H1 (cell line): ENCODE results near the gene SOX6. TPM values are rescaled to one million over a fixed set of nuclear protein-coding genes. Genes with fewer than 3 reads are reported as not detected.

ENCODE experiments used
- CTCF ChIA-PET: fragments of 300-600 bp; sonication (Branson Sonifier 250); formaldehyde crosslinking; loops from one replicate; lab custom pipeline; 2021; ENCODE audit not compliant: partially characterized antibody; lab: Charles Lee
- POLR2A ChIA-PET: fragments of 300-600 bp; sonication (Branson Sonifier 250); formaldehyde crosslinking; loops from one replicate; lab custom pipeline; 2021; ENCODE audit warnings: inconsistent platforms; ENCODE audit not compliant: partially characterized antibody; lab: Charles Lee
- DNase-seq, 2 experiments: peaks; one replicate each; pipeline versions ENCODE4 v3.0.0 to v3.0.0-alpha.2; 2010 to 2022; ENCODE audit warnings: low spot score in 2 of 2, low read depth in 1 of 2, mixed read lengths in 1 of 2
- FAIRE-seq: peaks from 2 replicates; lab custom pipeline; 2011; peaks lifted over from hg19 to GRCh38; lab: Jason Lieb, UNC
- H2AFZ ChIP-seq: 2 replicates; pipeline ENCODE4 v1.8.1; 2012; ENCODE audit warnings: low read length, inconsistent platforms
- H2AK5ac ChIP-seq: 2 replicates; pipeline ENCODE4 v1.6.1; 2013; ENCODE audit warnings: low read depth, low read length
- H2BK120ac ChIP-seq: replicated peaks from 2 replicates; pipeline ENCODE3; 2013; ENCODE audit warnings: low read depth, low read length, inconsistent platforms
- H2BK12ac ChIP-seq: 2 replicates; pipeline ENCODE4 v1.6.1; 2013; ENCODE audit warnings: low read depth, low read length
- H2BK15ac ChIP-seq: 2 replicates; pipeline ENCODE4 v1.6.1; 2013; ENCODE audit warnings: low read length
- H2BK20ac ChIP-seq: 2 replicates; pipeline ENCODE4 v1.6.1; 2013; ENCODE audit warnings: low read length
- H2BK5ac ChIP-seq: 2 replicates; pipeline ENCODE4 v1.6.1; 2013; ENCODE audit warnings: low read depth, low read length
- H3K14ac ChIP-seq: 2 replicates; pipeline ENCODE4 v1.6.1; 2013; ENCODE audit warnings: inconsistent platforms; ENCODE audit not compliant: insufficient read length
- H3K18ac ChIP-seq: 2 replicates; pipeline ENCODE4 v1.6.1; 2013; ENCODE audit warnings: low read length; ENCODE audit errors: extremely low read depth
- H3K23ac ChIP-seq: 2 replicates; pipeline ENCODE4 v1.6.1; 2013; ENCODE audit warnings: inconsistent platforms; ENCODE audit not compliant: insufficient read length
- H3K23me2 ChIP-seq: 2 replicates; pipeline ENCODE4 v1.6.1; 2013; ENCODE audit warnings: low read depth, low read length
- H3K27ac ChIP-seq: 2 replicates; pipeline ENCODE4 v1.6.1; 2011; ENCODE audit warnings: low read depth, low read length, inconsistent platforms
- H3K27me3 ChIP-seq, 4 experiments: replicated peaks in 1 of 4; 1 replicate in 1 of 4; 2 replicates in 3 of 4; pipeline versions ENCODE4 v1.6.1 to v1.8.1; 2011 to 2013; ENCODE audit warnings: low read length in 3 of 4, mild to moderate bottlenecking in 3 of 4, inconsistent platforms in 2 of 4, mixed read lengths in 2 of 4, moderate library complexity in 1 of 4; ENCODE audit not compliant: control insufficient read depth in 3 of 4, insufficient read depth in 3 of 4; ENCODE audit errors: extremely low read depth in 1 of 4
- H3K36me3 ChIP-seq, 4 experiments: 2 replicates each; pipeline versions ENCODE4 v1.6.1 to v1.8.1; 2011 to 2013; ENCODE audit warnings: mild to moderate bottlenecking in 4 of 4, low read length in 3 of 4, moderate library complexity in 2 of 4, control low read depth in 1 of 4, inconsistent platforms in 1 of 4; ENCODE audit not compliant: insufficient read depth in 4 of 4, control insufficient read depth in 2 of 4
- H3K4ac ChIP-seq: replicated peaks from 2 replicates; pipeline ENCODE3; 2013; ENCODE audit warnings: low read length, low read depth, mixed read lengths, inconsistent platforms; ENCODE audit not compliant: insufficient read length
- H3K4me1 ChIP-seq, 4 experiments: replicated peaks in 1 of 4; 1 replicate in 1 of 4; 2 replicates in 3 of 4; pipeline versions ENCODE4 v1.6.1 to v1.8.1; 2011 to 2013; ENCODE audit warnings: low read length in 3 of 4, inconsistent platforms in 2 of 4, mixed read lengths in 1 of 4; ENCODE audit not compliant: insufficient read depth in 4 of 4, control insufficient read depth in 3 of 4
- H3K4me2 ChIP-seq, 2 experiments: 2 replicates each; pipeline versions ENCODE4 v1.6.1 to v1.8.1; 2011 to 2013; ENCODE audit warnings: low read depth in 2 of 2, low read length in 2 of 2, control low read depth in 1 of 2, inconsistent platforms in 1 of 2, mild to moderate bottlenecking in 1 of 2; ENCODE audit not compliant: insufficient read depth in 1 of 2
- H3K4me3 ChIP-seq, 4 experiments: fragments of 200-600, 300-600 bp in 1 of 4; sonication (generic), shearing (Covaris generic), sonication (Bioruptor Twin) in 1 of 4; 2 replicates each; pipeline versions ENCODE4 v1.5.1 to v1.8.1; 2011 to 2016; ENCODE audit warnings: low read length in 4 of 4, low read depth in 3 of 4, control low read depth in 2 of 4, inconsistent platforms in 2 of 4, mild to moderate bottlenecking in 2 of 4, mixed read lengths in 1 of 4, moderate library complexity in 1 of 4; ENCODE audit not compliant: insufficient read depth in 2 of 4; ENCODE audit errors: extremely low read depth in 1 of 4
- H3K56ac ChIP-seq: replicated peaks from 2 replicates; pipeline ENCODE3; 2013; ENCODE audit warnings: low read depth, mild to moderate bottlenecking, mixed read lengths, low read length, inconsistent platforms; ENCODE audit not compliant: insufficient read length
- H3K79me1 ChIP-seq: 2 replicates; pipeline ENCODE4 v1.6.1; 2013; ENCODE audit warnings: low read depth, low read length, control low read depth
- H3K79me2 ChIP-seq, 2 experiments: 2 replicates each; pipeline versions ENCODE4 v1.6.1 to v1.8.1; 2012 to 2013; ENCODE audit warnings: low read length in 2 of 2, mild to moderate bottlenecking in 2 of 2, inconsistent platforms in 1 of 2; ENCODE audit not compliant: insufficient read depth in 2 of 2, control insufficient read depth in 1 of 2
- H3K9ac ChIP-seq, 4 experiments: replicated peaks in 1 of 4; 1 replicate in 1 of 4; 2 replicates in 3 of 4; pipeline versions ENCODE4 v1.6.1 to v1.8.1; 2011 to 2013; ENCODE audit warnings: low read depth in 3 of 4, low read length in 3 of 4, control low read depth in 2 of 4, mild to moderate bottlenecking in 2 of 4, moderate library complexity in 2 of 4, inconsistent platforms in 1 of 4; ENCODE audit errors: extremely low read depth in 1 of 4
- H3K9me3 ChIP-seq, 2 experiments: 2 replicates each; pipeline versions ENCODE4 v1.6.1 to v1.8.1; 2012 to 2013; ENCODE audit warnings: mild to moderate bottlenecking in 2 of 2, moderate library complexity in 2 of 2, control low read depth in 1 of 2, inconsistent platforms in 1 of 2, low read depth in 1 of 2, low read length in 1 of 2, mixed read lengths in 1 of 2; ENCODE audit not compliant: insufficient read depth in 2 of 2
- H4K20me1 ChIP-seq, 2 experiments: replicated peaks in 1 of 2; 2 replicates each; pipeline versions ENCODE3 to v1.8.1; 2011 to 2013; ENCODE audit warnings: inconsistent platforms in 2 of 2, low read length in 2 of 2, mild to moderate bottlenecking in 1 of 2; ENCODE audit not compliant: insufficient read depth in 2 of 2, control insufficient read depth in 1 of 2
- H4K5ac ChIP-seq: 2 replicates; pipeline ENCODE4 v1.6.1; 2013; ENCODE audit warnings: low read length, low read depth, mixed read lengths, inconsistent platforms; ENCODE audit not compliant: insufficient read length
- H4K8ac ChIP-seq: 2 replicates; pipeline ENCODE4 v1.8.0; 2013; ENCODE audit warnings: mild to moderate bottlenecking, moderate library complexity, low read length, inconsistent platforms; ENCODE audit not compliant: insufficient read depth; ENCODE audit errors: extremely low read depth
- H4K91ac ChIP-seq: replicated peaks from 2 replicates; pipeline ENCODE3; 2013; ENCODE audit warnings: low read length, mixed read lengths, inconsistent platforms; ENCODE audit not compliant: insufficient read length
- ASH2L ChIP-seq: fragments of 200-600, 300-600 bp; sonication (generic); IDR thresholded peaks from one replicate; pipeline ENCODE4 v1.7.1; 2017; ENCODE audit warnings: low read length
- ATF3 ChIP-seq: IDR thresholded peaks from 2 replicates; pipeline ENCODE4 v1.6.1; 2011; ENCODE audit warnings: low read depth, mild to moderate bottlenecking, low read length; ENCODE audit not compliant: insufficient read depth
- CHD1 ChIP-seq: IDR thresholded peaks from 2 replicates; pipeline ENCODE4 v1.6.1; 2012; ENCODE audit warnings: low read depth, low read length, improper control_type of control experiment
- GABPA ChIP-seq: IDR thresholded peaks from 2 replicates; pipeline ENCODE4 v1.6.1; 2011; ENCODE audit warnings: mild to moderate bottlenecking, low read length, moderate library complexity, borderline replicate concordance; ENCODE audit not compliant: insufficient read depth
- KDM5A ChIP-seq: fragments of 200-600 bp; IDR thresholded peaks from 2 replicates; pipeline ENCODE4 v1.7.1; 2012; ENCODE audit warnings: mild to moderate bottlenecking, low read length, inconsistent platforms, mixed read lengths
- MAX ChIP-seq: IDR thresholded peaks from 2 replicates; pipeline ENCODE4 v1.6.1; 2012; ENCODE audit warnings: inconsistent platforms
- POLR2A ChIP-seq, 2 experiments: IDR thresholded peaks; 1 replicate in 1 of 2; 2 replicates in 1 of 2; pipeline ENCODE4 v1.6.1; 2011; ENCODE audit warnings: low read depth in 2 of 2, low read length in 2 of 2, mild to moderate bottlenecking in 2 of 2; ENCODE audit errors: control extremely low read depth in 1 of 2
- RNF2 ChIP-seq: fragments of 200-900, 300-1000 bp; sonication (generic); IDR thresholded peaks from 2 replicates; pipeline ENCODE4 v1.7.1; 2016; ENCODE audit warnings: borderline replicate concordance, low read depth, mild to moderate bottlenecking, antibody characterized with exemption, low read length; ENCODE audit not compliant: poor library complexity, severe bottlenecking; ENCODE audit errors: missing control alignments
- whole genome bisulfite sequencing, 2 experiments: shearing (Covaris generic) in 1 of 2; methylation state at CpG; one replicate each; pipeline versions ENCODE4 v1.1.6 to v1.1.7; 2013 to 2015; ENCODE audit warnings: low lambda C conversion rate in 2 of 2, mixed read lengths in 2 of 2, inconsistent platforms in 1 of 2, low coverage in 1 of 2, missing lambda C conversion rate in 1 of 2; ENCODE audit not compliant: insufficient replicate concordance in 2 of 2, insufficient coverage in 1 of 2, insufficient read length in 1 of 2; ENCODE audit errors: extremely low coverage in 1 of 2, missing lambda C conversion rate in 1 of 2; 5-methylcytosine and 5-hydroxymethylcytosine counted together
- polyA plus RNA-seq, 7 experiments: library from polyadenylated mRNA; depleted of rRNA in 3 of 7; stranded (reverse) in 5 of 7; unstranded in 2 of 7; fragments of >200 nt in 5 of 7; fragments of 200-250 nt in 2 of 7; gene quantifications; 1 replicate in 5 of 7; 2 replicates in 1 of 7; 4 replicates in 1 of 7; pipeline versions ENCODE4 v1.2.1 to v1.2.3, GENCODE V29; 2011 to 2013; ENCODE audit warnings: missing spikeins in 2 of 7, mixed read lengths in 2 of 7
- total RNA-seq: library from RNA; stranded (reverse); fragmentation: NEBNext Ultra II Directional; extraction: Animal tissue kit (Norgen Biotek cat#: 25700); gene quantifications from 2 replicates; pipeline ENCODE4 v1.2.1, GENCODE V29; 2021

SOX6 gene
- total and polyA plus RNA-seq, 2 of the 8 experiments (the other 6 are each of a cell fraction or from before 2014, with no cell fraction given): 0.09 TPM; not detected in 1

GRCh38 chr11:16276251-16276650, 80.1 kb downstream of the SOX6 start:
- Histone ChIP-seq H3K9ac (no peak overlapping the region), H3K79me1 (no peaks in the 10 kb centered on the region), H2BK20ac (no peak overlapping the region), H3K56ac (no peak overlapping the region), H4K5ac (no peak overlapping the region), H2BK15ac (no peak overlapping the region), H2AFZ (no peak overlapping the region), H3K79me2 (no peaks in the 10 kb centered on the region), H4K91ac (no peak overlapping the region), H3K4me3 (no peak overlapping the region), H2AK5ac (no peak overlapping the region), H3K4me1 (no peaks in the 10 kb centered on the region), H2BK5ac (no peak overlapping the region), H3K36me3 (no peaks in the 10 kb centered on the region), H3K14ac (no peak overlapping the region), H3K4ac (no peak overlapping the region), H3K23ac (no peak overlapping the region), H2BK120ac (no peak overlapping the region), H4K20me1 (no peaks in the 10 kb centered on the region), H3K27me3 (no peaks in the 10 kb centered on the region), H4K8ac (no peak overlapping the region), H3K18ac (no peak overlapping the region), H3K9me3 (no peaks in the 10 kb centered on the region), H2BK12ac (no peak overlapping the region), H3K4me2 (no peak overlapping the region), H3K23me2 (no peaks in the 10 kb centered on the region), H3K27ac (no peak overlapping the region)
- DNase-seq (no peak), FAIRE-seq (no peak)
- TF ChIP-seq CHD1: no peak
- no peak for TF ChIP-seq ASH2L
- no peak for TF ChIP-seq POLR2A (IDR thresholded peaks at IDR 0.05; ENCODE audit: control extremely low read depth in 1 of 2, low read depth in 2 of 2, low read length in 2 of 2)
- no peak for TF ChIP-seq ATF3
- TF ChIP-seq MAX: no peak
- no peak for TF ChIP-seq KDM5A
- TF ChIP-seq RNF2: no peak
- no peak for TF ChIP-seq GABPA
- ChIA-PET POLR2A (no interaction called here), CTCF (interaction anchor here (1.4 kb wide), 1 partner anchor 11 kb away, joined by 3 read pairs; no protein-coding TSS in a partner anchor)
- WGBS, 2 experiments: 72% methylated on average over 2 of the region's 2 CpGs; no CpG with 5 or more reads in 1 of the 2 experiments
